ENCODE measurements around the gene ABHD2.

GRCh38 chr15:89243691-89244573 is 155.7 kb downstream of the ABHD2 start, which contains the start of gene FANCI:
- TF ChIP-seq, protein P1, sequence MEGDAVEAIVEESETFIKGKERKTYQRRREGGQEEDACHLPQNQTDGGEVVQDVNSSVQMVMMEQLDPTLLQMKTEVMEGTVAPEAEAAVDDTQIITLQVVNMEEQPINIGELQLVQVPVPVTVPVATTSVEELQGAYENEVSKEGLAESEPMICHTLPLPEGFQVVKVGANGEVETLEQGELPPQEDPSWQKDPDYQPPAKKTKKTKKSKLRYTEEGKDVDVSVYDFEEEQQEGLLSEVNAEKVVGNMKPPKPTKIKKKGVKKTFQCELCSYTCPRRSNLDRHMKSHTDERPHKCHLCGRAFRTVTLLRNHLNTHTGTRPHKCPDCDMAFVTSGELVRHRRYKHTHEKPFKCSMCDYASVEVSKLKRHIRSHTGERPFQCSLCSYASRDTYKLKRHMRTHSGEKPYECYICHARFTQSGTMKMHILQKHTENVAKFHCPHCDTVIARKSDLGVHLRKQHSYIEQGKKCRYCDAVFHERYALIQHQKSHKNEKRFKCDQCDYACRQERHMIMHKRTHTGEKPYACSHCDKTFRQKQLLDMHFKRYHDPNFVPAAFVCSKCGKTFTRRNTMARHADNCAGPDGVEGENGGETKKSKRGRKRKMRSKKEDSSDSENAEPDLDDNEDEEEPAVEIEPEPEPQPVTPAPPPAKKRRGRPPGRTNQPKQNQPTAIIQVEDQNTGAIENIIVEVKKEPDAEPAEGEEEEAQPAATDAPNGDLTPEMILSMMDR (IDR thresholded peaks at IDR 0.05; ENCODE audit: low read length), result peak; percentile 65
- TF ChIP-seq EZH2 (IDR thresholded peaks at IDR 0.05; ENCODE audit: borderline replicate concordance, low read length), result no peak

Measured in OCI-LY1 (cell line).